Renal cortex interstitium (tissue), 15 donors: Measurements from ENCODE around the gene EBI3. TPM values are rescaled to one million over a fixed set of nuclear protein-coding genes. Genes with fewer than 3 reads are reported as not detected.
A peak's percentile ranks its signal among the peaks of the same experiment; 100 is the strongest.
"Not testable (repeated sequence)": the region's sequence is repeated elsewhere in the genome, so short reads cannot be mapped to it uniquely, and the experiment has no call there.

Experiments
- DNase-seq, 11 donors: peaks; one replicate each; pipeline ENCODE4 v3.0.0-alpha.2; 2013; ENCODE audit warnings: low read depth in 9 of 11, low spot score in 4 of 11; ENCODE audit errors: extremely low read depth in 1 of 11
- long read RNA-seq, 16 experiments: transcript quantifications; one replicate each; lab custom pipeline, GENCODE V29; 2026
- polyA plus RNA-seq, 3 donors: library from polyadenylated mRNA; unstranded; fragments of 120-200 nt; gene quantifications; one replicate each; pipeline ENCODE4 v1.2.1, GENCODE V29; 2013; ENCODE audit not compliant: insufficient read length in 3 of 3

EBI3 gene
- under 1 TPM; 0.36 to 0.82 (median 0.54) TPM for polyA plus RNA-seq
- long read RNA-seq, donor 1 = 0 reads
- long read RNA-seq, donor 2 = 0 reads
- long read RNA-seq, donor 3 = 0 reads
- long read RNA-seq, donor 4, partial matches to known transcripts = 0 of 3 reads
- long read RNA-seq, donor 4, other reads (novel, unspliced or antisense) = 0 of 3 reads
- long read RNA-seq, donor 5 = 0 reads
- long read RNA-seq, donor 6 = 0 reads
- long read RNA-seq, donor 7 = 0 reads
- long read RNA-seq, donor 8 = 0 reads
- long read RNA-seq, donor 9, partial matches to known transcripts = 0 of 1 reads
- long read RNA-seq, donor 9, other reads (novel, unspliced or antisense) = 0 of 1 reads
- long read RNA-seq, donor 10 = 0 reads
- long read RNA-seq, donor 11 = 0 reads
- long read RNA-seq, donor 12 = 0 reads
- long read RNA-seq, donor 13 = 0 reads
- long read RNA-seq, donor 14 = 0 reads
- long read RNA-seq, donor 15 = 0 reads
- long read RNA-seq, donor 16 = 0 reads

GRCh38 chr19:4229179-4229931 is at the start of gene EBI3:
EBI3 (plus strand) TSS chr19:4229523; CDS start chr19:4229551, 28 bp downstream.
- DNase-seq = no peak

DNA sequence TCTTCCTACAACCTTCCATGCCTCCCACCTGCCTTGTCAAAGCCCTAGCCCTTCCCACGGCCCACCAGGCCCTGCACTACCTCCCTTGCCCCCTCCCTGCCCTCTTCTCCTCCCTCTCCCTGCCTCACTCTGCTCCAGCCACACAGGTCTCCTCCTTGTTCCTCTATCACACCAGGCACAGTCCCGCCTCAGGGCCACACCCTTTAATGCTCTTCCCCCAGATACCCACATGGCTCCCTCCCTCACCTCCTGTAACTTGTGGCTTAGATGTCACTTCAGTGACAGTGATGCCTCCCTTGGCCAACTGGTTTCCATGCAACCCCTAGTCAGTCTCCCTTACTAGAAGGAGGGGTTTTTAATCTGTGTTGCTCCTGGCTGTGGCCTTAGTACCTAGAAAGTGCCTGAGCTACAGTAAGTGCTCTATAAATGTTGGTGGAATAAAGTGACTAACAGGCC is 48.2 kb upstream of the EBI3 start:
- no peak for DNase-seq

DNA sequence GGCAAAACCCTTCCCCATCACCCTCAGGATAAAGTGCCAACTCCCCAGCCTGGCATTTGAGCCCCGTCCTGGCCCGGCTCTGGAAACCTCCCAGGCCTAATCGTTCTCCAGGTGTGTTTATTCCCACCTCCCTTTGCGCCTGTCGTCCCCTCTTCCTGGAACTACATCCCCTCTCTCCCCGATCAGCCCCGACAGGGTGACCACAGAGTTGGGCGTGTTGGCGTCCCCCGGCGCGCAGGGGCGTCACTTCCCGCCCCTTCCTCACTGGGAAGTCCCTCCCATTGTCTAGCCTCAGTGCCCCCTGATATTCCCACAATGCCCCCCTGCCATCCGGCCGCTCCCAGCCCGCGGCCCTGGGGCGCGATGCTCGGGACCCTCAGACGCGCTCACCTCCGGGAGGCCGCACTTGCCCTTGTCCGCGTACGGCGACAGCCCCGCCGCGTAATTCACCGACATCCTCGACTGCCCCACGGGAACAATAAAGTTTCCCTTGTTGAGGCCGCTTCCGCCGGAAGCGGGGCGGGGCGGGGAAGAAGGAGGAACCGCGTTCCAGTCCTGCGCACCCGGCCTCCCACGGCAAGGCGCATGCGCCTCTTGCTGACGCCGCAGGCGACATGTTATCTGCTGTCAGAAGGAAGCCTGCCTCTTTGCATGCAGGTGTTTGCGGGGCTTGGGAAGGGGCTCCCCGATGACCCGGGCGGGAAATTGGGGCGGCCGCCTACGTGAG is 47.1 kb upstream of the EBI3 start, which contains the start of the genes ANKRD24 and SIRT6:
Gene ANKRD24 (plus strand): TSS at position 606 of the 727 bp plus-strand sequence. CDS start 3,737 bp downstream, outside the sequence.
Gene SIRT6 (minus strand): TSS at position 480 of the 727 bp plus-strand sequence. CDS start 24 bp downstream, at position 456.
- DNase-seq = peak; percentile 83 to 95 (median 91)

DNA sequence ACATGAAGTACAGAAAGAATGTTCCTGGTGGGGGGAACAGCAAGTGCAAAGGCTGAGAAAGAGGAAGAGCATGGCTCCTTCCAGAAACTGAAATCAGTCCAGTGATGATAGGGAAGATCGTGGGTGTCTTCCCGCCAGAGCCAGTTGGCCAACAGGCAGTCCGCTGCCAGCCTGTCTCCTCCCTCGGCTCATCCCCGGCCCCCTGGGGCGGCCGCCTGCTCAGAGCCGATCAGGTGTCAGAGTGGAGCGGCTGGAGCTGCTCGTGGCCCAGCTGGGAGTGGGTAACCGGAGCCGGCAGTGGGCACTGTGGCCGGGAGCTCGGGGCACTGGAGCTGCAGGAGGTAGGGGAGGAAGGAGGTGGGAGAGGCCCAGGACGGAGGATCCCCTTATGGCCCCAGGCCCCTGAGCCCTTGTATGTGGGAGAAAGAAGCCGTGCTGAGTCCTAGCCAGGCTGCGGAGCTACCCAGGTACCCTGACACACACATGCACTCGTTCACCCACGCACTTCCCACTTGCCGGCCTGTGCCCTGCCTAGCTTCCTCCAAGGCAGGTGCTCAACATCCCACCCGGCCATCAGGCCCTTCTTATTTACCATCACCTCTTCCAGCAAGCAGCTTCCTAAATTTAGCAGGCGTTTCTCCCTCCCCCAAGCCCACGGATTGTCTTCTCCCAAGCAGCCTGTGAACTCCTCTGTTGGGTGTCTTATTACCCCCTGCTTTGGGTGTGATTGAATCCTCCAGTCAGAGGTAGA is 45.2 kb upstream of the EBI3 start:
- DNase-seq = no peak

GRCh38 chr19:4184718-4185352 is 44.5 kb upstream of the EBI3 start:
- DNase-seq = no peak

GRCh38 chr19:4185413-4186086 is 43.8 kb upstream of the EBI3 start:
- no peak for DNase-seq

GRCh38 chr19:4186087-4186993 is 43.0 kb upstream of the EBI3 start:
- peak in 7 of 11 donors; percentile 34 to 60 (median 57) for DNase-seq

DNA sequence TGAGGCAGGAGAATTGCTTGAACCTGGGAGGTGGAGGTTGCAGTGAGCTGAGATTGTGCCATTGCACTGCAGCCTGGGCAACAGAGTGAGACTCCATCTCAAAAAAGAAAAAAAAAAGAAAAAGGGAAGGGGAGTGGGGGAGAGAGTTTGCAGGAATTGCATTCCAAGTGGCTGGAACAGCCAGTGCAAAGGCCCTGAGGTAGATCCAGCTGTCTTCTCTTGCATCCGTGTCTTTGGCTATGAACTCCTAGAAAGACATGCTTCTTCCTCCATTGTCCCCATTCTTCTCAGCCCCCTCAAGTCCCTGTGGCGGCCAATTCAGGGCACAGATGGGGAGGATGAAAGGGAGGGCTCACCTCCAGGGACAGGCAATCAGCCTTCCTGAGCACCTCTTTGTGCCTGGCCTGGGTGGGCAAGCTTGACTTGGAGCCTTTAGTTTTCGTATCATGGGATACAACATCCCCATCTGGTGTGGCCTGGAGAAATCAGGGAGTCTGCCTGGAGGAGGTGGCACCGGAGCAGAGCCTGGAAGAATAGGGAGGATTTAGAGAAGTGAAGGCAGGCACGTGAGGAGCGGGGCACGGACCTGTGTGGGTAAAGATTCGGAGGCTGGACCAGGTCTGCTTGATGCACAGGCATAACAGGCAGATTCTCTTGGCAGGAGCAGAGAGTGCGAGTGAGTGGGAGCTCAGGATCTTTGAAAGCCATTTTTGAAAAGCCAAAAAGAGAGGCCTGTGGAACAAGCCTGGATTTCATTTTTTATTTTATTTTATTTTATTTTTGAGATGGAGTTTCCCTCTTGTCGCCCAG is 41.8 kb upstream of the EBI3 start:
- no peak for DNase-seq

DNA sequence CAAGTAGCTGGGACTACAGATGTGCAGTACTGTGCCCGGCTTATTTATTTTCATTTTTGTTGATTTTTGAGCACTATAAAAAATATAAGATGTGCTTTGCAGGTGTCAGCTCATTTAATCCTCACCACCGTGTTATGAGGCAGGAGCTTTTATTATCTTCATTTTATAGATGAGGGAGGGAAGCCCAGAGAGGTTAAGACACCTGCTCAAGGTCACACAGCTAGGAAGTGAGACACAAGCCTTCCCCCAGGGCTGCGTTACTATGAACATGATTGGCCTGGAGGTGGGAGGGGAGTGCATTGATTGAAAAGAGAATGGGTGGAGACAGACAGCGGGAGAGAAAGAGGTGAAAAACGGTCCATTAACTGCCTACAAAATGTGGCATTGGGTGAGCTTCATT is 39.7 kb upstream of the EBI3 start:
- DNase-seq = no peak

DNA sequence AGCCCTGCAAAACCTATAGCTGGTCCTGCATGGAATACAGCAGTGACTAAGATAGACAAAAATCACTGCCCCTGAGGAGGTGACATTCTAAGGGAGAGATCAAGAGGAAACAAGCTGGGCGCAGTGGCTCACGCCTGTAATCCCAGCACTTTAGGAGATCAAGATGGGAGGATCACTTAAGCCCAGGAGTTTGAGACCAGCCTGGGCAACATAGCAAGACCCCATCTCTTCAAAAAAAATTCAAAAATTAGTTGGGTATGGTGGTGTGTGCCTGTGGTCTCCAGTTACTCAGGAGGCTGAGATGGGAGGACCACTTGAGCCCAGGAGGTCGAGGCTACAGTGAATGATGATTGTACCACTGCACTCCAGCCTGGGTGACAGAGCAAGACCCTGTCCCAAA is 36.8 kb upstream of the EBI3 start:
- not testable (repeated sequence) for DNase-seq

DNA sequence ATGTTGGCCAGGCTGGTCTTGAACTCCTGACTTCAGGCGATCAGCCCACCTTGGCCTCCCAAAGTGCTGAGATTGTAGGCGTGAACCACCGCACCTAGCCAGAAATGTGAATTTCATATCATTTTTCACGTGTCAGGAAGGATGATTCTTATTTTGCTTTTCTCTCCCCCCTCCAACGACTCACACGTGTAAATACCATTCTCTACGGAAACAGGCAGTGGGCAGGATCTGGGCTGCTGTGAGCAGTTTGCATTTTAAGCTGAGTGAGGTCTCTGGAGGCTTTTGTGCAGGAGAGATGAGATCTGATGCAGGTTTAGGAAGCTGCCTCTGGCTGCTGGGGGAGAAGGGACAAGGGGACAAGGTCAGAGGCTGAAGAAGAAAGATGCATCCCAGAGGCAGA is 35.0 kb upstream of the EBI3 start:
- DNase-seq = no peak

- no peak for DNase-seq
These were observed 33.3 kb upstream of the EBI3 start for GRCh38 chr19:4196009-4196408.

- no peak for DNase-seq
These were observed 32.7 kb upstream of the EBI3 start for GRCh38 chr19:4196587-4197148.

GRCh38 chr19:4197228-4197624 is 32.1 kb upstream of the EBI3 start:
- no peak for DNase-seq
